HL-60 (cell line): Measurements from ENCODE around the gene MARCHF3.

ENCODE experiments used
- DNase-seq, 2 experiments: peaks; one replicate each; pipeline ENCODE4 v3.0.0-alpha.2; 2010 to 2020; ENCODE audit warnings: low read depth in 1 of 2, low spot score in 1 of 2
- H3K27ac ChIP-seq: fragments of 250-450 bp; sonication (Bioruptor Pico); replicated peaks from 2 replicates; pipeline ENCODE4 v1.5.1; 2020; ENCODE audit warnings: mild to moderate bottlenecking, moderate library complexity
- H3K27me3 ChIP-seq: fragments of 250-450 bp; sonication (Bioruptor Pico); 2 replicates; pipeline ENCODE4 v1.5.1; 2021; ENCODE audit warnings: mild to moderate bottlenecking, moderate library complexity; ENCODE audit not compliant: insufficient read depth, poor library complexity, severe bottlenecking
- H3K4me3 ChIP-seq: replicated peaks from 2 replicates; pipeline ENCODE4 v1.5.1; 2011; ENCODE audit warnings: mild to moderate bottlenecking, control low read depth, low read length; ENCODE audit not compliant: insufficient read depth
- CTCF ChIP-seq: IDR thresholded peaks from one replicate; pipeline ENCODE4 v1.5.1; 2011; ENCODE audit warnings: low read length, control low read depth, inconsistent platforms; ENCODE audit not compliant: insufficient read depth
- GABPA ChIP-seq: IDR thresholded peaks from 2 replicates; pipeline ENCODE4 v1.6.1; 2012; ENCODE audit warnings: low read depth
- POLR2AphosphoS5 ChIP-seq: IDR thresholded peaks from 2 replicates; pipeline ENCODE4 v1.6.1; 2012; ENCODE audit warnings: low read depth
- REST ChIP-seq: IDR thresholded peaks from 2 replicates; pipeline ENCODE4 v1.6.1; 2012; ENCODE audit warnings: low read depth; ENCODE audit not compliant: insufficient replicate concordance
- SPI1 ChIP-seq: IDR thresholded peaks from 2 replicates; pipeline ENCODE4 v1.6.1; 2012; ENCODE audit warnings: low read depth, mild to moderate bottlenecking, borderline replicate concordance

The MARCHF3 gene

GRCh38 chr5:126919566-126919965, 110.8 kb downstream of the MARCHF3 start:
- H3K27ac ChIP-seq, result no peak overlapping the region
- no peak for TF ChIP-seq GABPA
- no peak for TF ChIP-seq REST
- no peak for TF ChIP-seq POLR2AphosphoS5
- TF ChIP-seq CTCF, result no peak
- no peak for TF ChIP-seq SPI1
- no peak for DNase-seq
- no peak overlapping the region for H3K4me3 ChIP-seq
- no peaks in the 10 kb centered on the region for H3K27me3 ChIP-seq

DNA sequence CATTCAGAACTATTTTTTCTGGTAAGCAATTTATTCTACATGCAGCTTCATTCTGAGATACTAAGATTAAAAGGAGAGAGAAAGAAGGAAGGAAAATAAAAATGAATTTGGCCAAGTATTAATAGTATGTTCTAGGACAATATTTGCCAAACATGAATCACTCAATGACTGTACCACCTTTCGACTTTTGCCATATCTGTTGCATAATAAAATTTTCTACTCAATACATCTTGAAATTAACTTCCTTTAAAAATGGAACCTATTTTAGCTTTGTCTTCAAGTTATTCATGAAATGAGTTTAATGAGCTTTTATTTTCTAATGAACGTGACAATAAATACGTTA, 111.8 kb downstream of the MARCHF3 start:
- Histone ChIP-seq H3K4me3 (no peak overlapping the region), H3K27ac (no peak overlapping the region), H3K27me3 (no peaks in the 10 kb centered on the region)
- TF ChIP-seq CTCF (no peak), REST (no peak), POLR2AphosphoS5 (no peak), SPI1 (no peak), GABPA (no peak)
- no peak for DNase-seq

DNA sequence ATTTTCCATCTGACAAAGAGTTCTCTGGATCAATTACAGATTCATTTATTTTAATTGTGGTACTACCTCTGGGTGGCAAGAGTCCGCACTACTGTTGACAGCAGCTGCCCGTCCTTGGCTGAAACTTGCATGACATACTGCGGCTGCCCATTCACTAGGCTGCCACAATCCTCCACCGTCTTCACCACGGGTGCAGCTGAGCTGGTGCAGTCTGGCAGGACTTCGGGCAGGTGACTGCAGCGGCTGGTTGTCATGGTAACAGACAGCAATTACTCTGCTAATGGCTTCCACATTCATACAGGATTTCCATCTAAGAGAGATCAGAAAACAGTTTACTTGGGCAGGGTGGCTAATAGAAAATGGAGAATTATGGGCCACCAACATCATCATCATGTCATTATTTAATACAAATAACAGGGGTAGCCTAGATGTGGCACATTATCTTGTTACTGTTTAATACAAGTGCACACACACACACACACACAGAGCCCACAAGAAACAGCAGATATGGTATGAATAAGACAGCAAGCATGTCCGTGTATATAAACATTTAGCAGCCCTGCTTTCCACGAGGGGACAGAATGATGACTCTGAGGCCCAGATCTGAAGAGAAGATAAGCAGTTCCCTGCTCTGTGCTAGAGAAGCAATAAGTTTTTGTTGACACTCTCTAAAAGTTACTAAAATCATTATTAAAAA, 112.3 kb downstream of the MARCHF3 start:
- no peak overlapping the region for H3K27ac ChIP-seq
- no peak for DNase-seq
- no peaks in the 10 kb centered on the region for H3K27me3 ChIP-seq
- no peak overlapping the region for H3K4me3 ChIP-seq
- TF ChIP-seq REST, result no peak
- no peak for TF ChIP-seq CTCF
- no peak for TF ChIP-seq POLR2AphosphoS5
- TF ChIP-seq GABPA, result no peak
- TF ChIP-seq SPI1, result no peak
